GM12865 (cell line): Measurements from ENCODE around the gene PARD6G.

Experiments used
- DNase-seq: peaks from one replicate; pipeline ENCODE4 v3.0.0; 2010; ENCODE audit warnings: low read depth
- H3K4me3 ChIP-seq: 2 replicates; pipeline ENCODE4 v1.5.1; 2011; ENCODE audit warnings: mild to moderate bottlenecking, low read depth, low read length, control low read depth
- CTCF ChIP-seq: IDR thresholded peaks from 2 replicates; pipeline ENCODE4 v1.5.1; 2011; ENCODE audit warnings: low read length, control low read depth, low read depth, inconsistent platforms; ENCODE audit not compliant: insufficient read depth; ENCODE audit errors: missing control alignments

Gene PARD6G

GRCh38 chr18:80194874-80195570 is 52.3 kb downstream of the PARD6G start:
- no peak for DNase-seq
- no peak for TF ChIP-seq CTCF
- no peak overlapping the region for H3K4me3 ChIP-seq

GRCh38 chr18:80193701-80194100 is 53.6 kb downstream of the PARD6G start:
- H3K4me3 ChIP-seq, result no peak overlapping the region
- DNase-seq, result no peak
- no peak for TF ChIP-seq CTCF

- H3K4me3 ChIP-seq, result no peak overlapping the region
- TF ChIP-seq CTCF, result no peak
- DNase-seq, result no peak
Observed at GRCh38 chr18:80192653-80193385, 54.5 kb downstream of the PARD6G start.

- DNase-seq, result no peak
- TF ChIP-seq CTCF, result no peak
- H3K4me3 ChIP-seq, result no peak overlapping the region
Observed at GRCh38 chr18:80191907-80192652, 55.2 kb downstream of the PARD6G start.

- TF ChIP-seq CTCF, result no peak
- H3K4me3 ChIP-seq, result no peak overlapping the region
- DNase-seq, result no peak
Observed at GRCh38 chr18:80191264-80191663, 56.0 kb downstream of the PARD6G start.

GRCh38 chr18:80190311-80190710 is 57.0 kb downstream of the PARD6G start:
- H3K4me3 ChIP-seq, result no peak overlapping the region
- no peak for TF ChIP-seq CTCF
- no peak for DNase-seq
